Measurements from ENCODE around the gene MOXD1. TPM values are rescaled to one million over a fixed set of nuclear protein-coding genes. Genes with fewer than 3 reads are reported as not detected.

The MOXD1 gene
- total RNA-seq, 4 donors from 2014 or later = 4.6 to 13.3 (median 6.6) TPM

DNA sequence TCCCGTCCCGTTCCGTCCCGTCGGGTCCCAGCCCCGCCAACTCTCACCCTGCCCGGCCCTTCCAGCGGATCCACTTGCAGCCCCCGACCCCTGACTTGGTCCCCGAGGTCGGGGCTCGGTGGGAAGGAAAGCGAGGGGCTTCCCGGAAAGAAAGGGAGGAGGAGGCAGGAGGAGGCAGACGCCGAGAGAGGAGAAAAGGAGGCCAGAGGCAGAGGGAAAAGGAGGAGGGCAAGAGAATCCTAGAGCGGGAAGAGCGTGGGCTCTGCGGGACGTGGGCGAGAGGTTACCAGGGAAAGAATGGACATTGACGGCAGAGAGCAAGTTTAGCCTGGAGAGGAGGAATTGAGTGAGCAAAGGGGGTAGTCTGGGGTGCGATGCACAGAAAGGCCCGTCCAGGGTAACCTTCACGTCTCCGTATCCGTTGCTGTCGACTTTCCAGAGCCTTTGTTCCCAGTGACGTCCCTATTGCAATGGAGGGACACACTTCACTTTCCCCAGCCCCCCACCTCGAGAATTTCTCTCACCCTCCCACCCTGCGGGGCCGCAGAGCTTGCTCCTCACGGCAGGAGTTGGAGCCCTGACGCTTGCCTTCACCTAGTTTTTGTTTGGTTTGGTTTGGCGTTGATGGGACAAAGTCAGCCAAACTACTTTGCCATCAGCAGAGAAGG lies 477 bp upstream of the MOXD1 start:
- Histone ChIP-seq H3K27ac (peak overlapping the region in 3 of 4 donors; percentile 10 to 76 (median 45)), H3K9me3 (no peaks in the 10 kb centered on the region), H3K36me3 (no peaks in the 10 kb centered on the region), H3K4me1 (peaks cover 0 to 15% (median 4%) of the 10 kb centered on the region in 4 donors), H3K27me3 (peaks cover 0 to 13% of the 10 kb centered on the region in 2 donors), H3K4me3 (peak overlapping the region; percentile 47 to 82 (median 72))
- TF ChIP-seq EP300 (IDR thresholded peaks at IDR 0.05) = no peak
- TF ChIP-seq, protein P1, sequence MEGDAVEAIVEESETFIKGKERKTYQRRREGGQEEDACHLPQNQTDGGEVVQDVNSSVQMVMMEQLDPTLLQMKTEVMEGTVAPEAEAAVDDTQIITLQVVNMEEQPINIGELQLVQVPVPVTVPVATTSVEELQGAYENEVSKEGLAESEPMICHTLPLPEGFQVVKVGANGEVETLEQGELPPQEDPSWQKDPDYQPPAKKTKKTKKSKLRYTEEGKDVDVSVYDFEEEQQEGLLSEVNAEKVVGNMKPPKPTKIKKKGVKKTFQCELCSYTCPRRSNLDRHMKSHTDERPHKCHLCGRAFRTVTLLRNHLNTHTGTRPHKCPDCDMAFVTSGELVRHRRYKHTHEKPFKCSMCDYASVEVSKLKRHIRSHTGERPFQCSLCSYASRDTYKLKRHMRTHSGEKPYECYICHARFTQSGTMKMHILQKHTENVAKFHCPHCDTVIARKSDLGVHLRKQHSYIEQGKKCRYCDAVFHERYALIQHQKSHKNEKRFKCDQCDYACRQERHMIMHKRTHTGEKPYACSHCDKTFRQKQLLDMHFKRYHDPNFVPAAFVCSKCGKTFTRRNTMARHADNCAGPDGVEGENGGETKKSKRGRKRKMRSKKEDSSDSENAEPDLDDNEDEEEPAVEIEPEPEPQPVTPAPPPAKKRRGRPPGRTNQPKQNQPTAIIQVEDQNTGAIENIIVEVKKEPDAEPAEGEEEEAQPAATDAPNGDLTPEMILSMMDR (IDR thresholded peaks at IDR 0.05) = no peak
- DNase-seq (ENCODE audit: low spot score in 2 of 2) = no peak
- WGBS, 2 donors = 15 to 25% methylated on average over 30 to 35 of the region's 35 CpGs

DNA sequence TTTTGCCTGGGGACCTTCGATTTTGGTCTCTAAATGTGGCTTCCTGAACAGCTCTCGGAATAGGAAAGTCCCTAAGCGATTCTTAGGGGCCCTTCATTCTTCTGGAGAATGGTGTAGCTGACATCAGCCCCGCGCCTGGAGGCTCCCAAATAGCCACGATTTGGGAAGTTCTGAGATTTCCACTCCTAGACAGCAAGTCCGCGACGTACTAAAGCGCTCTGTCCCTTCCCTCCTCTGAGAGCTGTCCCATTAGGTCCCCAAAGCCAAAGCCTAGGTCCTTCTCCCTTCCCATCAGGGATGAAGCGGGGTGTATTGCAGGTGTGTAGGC lies 756 bp downstream of the MOXD1 start:
- Histone ChIP-seq H3K27me3 (peaks cover 0 to 13% of the 10 kb centered on the region in 2 donors), H3K9me3 (peaks cover 0 to 5% (median 2%) of the 10 kb centered on the region in 4 donors), H3K4me3 (peak overlapping the region; percentile 47 to 82 (median 72)), H3K4me1 (peaks cover 0 to 15% (median 4%) of the 10 kb centered on the region in 4 donors), H3K27ac (peak overlapping the region; percentile 10 to 76 (median 72)), H3K36me3 (no peaks in the 10 kb centered on the region)
- TF ChIP-seq, protein P1 (IDR thresholded peaks at IDR 0.05) = no peak
- no peak for TF ChIP-seq EP300 (IDR thresholded peaks at IDR 0.05)
- TF ChIP-seq POLR2A (IDR thresholded peaks at IDR 0.05) = no peak
- WGBS, 2 donors = 9 to 16% methylated on average over 8 to 11 of the region's 11 CpGs
- no peak for DNase-seq (ENCODE audit: low spot score in 2 of 2)

GRCh38 chr6:132399376-132400074 lies 1.8 kb downstream of the MOXD1 start:
- Histone ChIP-seq H3K36me3 (no peaks in the 10 kb centered on the region), H3K4me1 (peaks cover 0 to 15% (median 3%) of the 10 kb centered on the region in 4 donors), H3K9me3 (peaks cover 0 to 14% (median 7%) of the 10 kb centered on the region in 4 donors), H3K27ac (peak overlapping the region in 1 of 4 donors; percentile 45), H3K27me3 (peaks cover 0 to 13% of the 10 kb centered on the region in 2 donors), H3K4me3 (peak overlapping the region in 2 of 4 donors; percentile 6 to 82)
- WGBS, 2 donors = 47 to 49% methylated on average over 4 of the region's 4 CpGs
- no peak for DNase-seq (ENCODE audit: low spot score in 2 of 2)
- TF ChIP-seq EP300 (IDR thresholded peaks at IDR 0.05) (no peak), POLR2A (IDR thresholded peaks at IDR 0.05) (no peak)
- TF ChIP-seq, protein P1 (IDR thresholded peaks at IDR 0.05) = no peak

GRCh38 chr6:132395015-132395597 lies 6.2 kb downstream of the MOXD1 start:
- Histone ChIP-seq H3K9me3 (peaks cover 0 to 20% (median 7%) of the 10 kb centered on the region in 4 donors), H3K4me1 (peaks cover 0 to 7% (median 0%) of the 10 kb centered on the region in 4 donors), H3K36me3 (no peaks in the 10 kb centered on the region), H3K27me3 (no peaks in the 10 kb centered on the region), H3K4me3 (no peak overlapping the region), H3K27ac (no peak overlapping the region)
- TF ChIP-seq POLR2A (IDR thresholded peaks at IDR 0.05) (no peak), EP300 (IDR thresholded peaks at IDR 0.05) (no peak)
- TF ChIP-seq, protein P1 (IDR thresholded peaks at IDR 0.05) = no peak
- no peak for DNase-seq (ENCODE audit: low spot score in 2 of 2)
- WGBS, 2 donors = 95 to 97% methylated on average over 2 of the region's 2 CpGs

DNA sequence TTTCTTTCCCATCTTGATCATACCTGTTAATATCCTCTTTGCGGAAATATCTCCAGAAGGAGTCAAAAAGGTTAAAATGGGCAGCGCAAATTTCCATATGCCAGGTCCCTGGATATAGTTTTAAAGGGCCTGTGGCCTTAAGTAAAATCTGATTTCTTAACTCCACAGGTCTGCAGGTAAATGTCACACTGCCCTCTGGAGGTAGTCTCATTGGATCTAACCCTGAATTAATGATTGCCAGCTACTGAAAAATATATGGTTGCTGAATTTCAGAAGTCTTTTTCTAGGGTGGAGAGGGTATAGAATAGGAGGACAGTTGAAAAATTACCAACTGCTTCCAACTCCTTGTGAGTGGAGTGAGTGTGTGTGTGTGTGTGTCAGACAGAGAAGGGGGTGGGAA lies 8.5 kb downstream of the MOXD1 start:
- H3K9me3 ChIP-seq = peaks cover 0 to 20% (median 7%) of the 10 kb centered on the region in 4 donors
- peaks cover 0 to 7% (median 0%) of the 10 kb centered on the region in 4 donors for H3K4me1 ChIP-seq
- H3K36me3 ChIP-seq = no peaks in the 10 kb centered on the region
- H3K27ac ChIP-seq = peak overlapping the region in 2 of 4 donors; percentile 42 to 80
- no peak for TF ChIP-seq POLR2A (IDR thresholded peaks at IDR 0.05)
- TF ChIP-seq, protein P1 (IDR thresholded peaks at IDR 0.05) = peak in 1 of 5 experiments; percentile 8
- H3K27me3 ChIP-seq = no peaks in the 10 kb centered on the region
- WGBS, 2 donors = 85 to 91% methylated on average over 2 of the region's 2 CpGs
- DNase-seq (ENCODE audit: low spot score in 2 of 2) = no peak
- H3K4me3 ChIP-seq = no peak overlapping the region

All from tibial nerve (tissue), 4 donors.